ENCODE results near the gene ARHGAP44. TPM values are rescaled to one million over a fixed set of nuclear protein-coding genes. Genes with fewer than 3 reads are reported as not detected.

ARHGAP44 gene
- total and polyA plus RNA-seq, 9 of the 15 experiments (the other 6 are each of a cell fraction or from before 2014, with no cell fraction given), result 0.01 to 0.68 (median 0.07) TPM; not detected in 1

DNA sequence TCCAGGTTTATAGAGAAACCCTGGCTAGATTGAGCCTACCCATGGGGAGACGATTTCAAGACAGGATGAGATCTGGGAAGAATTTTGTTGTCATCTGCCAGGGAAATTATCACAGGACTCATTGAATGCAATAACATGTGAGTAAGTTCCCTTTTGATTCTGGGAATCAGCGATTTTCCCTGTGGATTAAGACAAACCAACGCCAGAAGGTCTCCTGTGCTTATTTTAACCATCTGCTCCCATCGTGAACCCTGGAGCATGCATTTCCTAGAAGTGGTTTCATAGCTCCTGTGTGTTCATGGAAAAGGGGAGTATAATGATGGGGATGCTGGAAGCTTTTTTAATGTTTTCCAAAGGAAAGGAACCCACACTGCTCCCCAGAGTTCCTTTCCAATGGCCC is 21.0 kb upstream of the ARHGAP44 start (continued):
- TF ChIP-seq NEUROD1 (IDR thresholded peaks at IDR 0.05; ENCODE audit: borderline replicate concordance, low read depth, low read length, partially characterized antibody) (no peak), MYBL2 (IDR thresholded peaks at IDR 0.05; ENCODE audit: low read depth) (no peak), MYBL2 (CRISPR knock-in tag; IDR thresholded peaks at IDR 0.05; ENCODE audit: borderline replicate concordance) (no peak), FOSL1 (tag; conservative IDR thresholded peaks at IDR 0.05) (no peak), ZNF77 (CRISPR knock-in tag; IDR thresholded peaks at IDR 0.05) (no peak)
- TF ChIP-seq, protein P1, sequence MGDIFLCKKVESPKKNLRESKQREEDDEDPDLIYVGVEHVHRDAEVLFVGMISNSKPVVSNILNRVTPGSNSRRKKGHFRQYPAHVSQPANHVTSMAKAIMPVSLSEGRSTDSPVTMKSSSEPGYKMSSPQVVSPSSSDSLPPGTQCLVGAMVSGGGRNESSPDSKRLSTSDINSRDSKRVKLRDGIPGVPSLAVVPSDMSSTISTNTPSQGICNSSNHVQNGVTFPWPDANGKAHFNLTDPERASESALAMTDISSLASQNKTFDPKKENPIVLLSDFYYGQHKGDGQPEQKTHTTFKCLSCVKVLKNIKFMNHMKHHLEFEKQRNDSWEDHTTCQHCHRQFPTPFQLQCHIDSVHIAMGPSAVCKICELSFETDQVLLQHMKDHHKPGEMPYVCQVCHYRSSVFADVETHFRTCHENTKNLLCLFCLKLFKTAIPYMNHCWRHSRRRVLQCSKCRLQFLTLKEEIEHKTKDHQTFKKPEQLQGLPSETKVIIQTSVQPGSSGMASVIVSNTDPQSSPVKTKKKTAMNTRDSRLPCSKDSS (IDR thresholded peaks at IDR 0.05; ENCODE audit: low read depth, partially characterized antibody), result no peak

DNA sequence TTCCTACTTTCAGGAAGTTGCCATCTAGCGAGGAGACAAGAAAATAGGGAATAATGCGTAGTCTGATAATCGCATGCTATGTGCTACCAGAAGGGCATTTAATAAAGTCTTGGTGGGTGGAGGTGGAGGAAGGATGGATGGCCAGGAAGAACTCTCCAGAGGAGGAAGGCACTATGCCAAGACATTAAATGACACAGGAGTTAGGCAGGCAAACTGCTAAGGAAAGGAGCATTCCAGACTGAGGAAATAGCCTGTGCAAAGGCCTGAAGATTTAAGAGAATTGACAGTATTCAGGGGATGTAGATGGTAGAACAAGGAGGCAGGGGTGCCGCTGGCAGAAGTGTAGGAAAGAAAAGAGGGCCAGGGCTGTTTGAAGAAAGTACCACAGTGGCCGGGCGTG is 19.3 kb upstream of the ARHGAP44 start:
- no peak overlapping the region for H3K9ac ChIP-seq (ENCODE audit: insufficient read depth in 1 of 2, low read depth in 2 of 2, low read length in 2 of 2)
- no peak overlapping the region for H2AFZ ChIP-seq (ENCODE audit: low read depth, low read length)
- CTCF ChIA-PET (ENCODE audit: low intra/inter-chr PET ratio), result no interaction called here
- H3K4me2 ChIP-seq (ENCODE audit: insufficient read depth, low read length), result no peak overlapping the region
- in situ Hi-C loops (cut with MboI), result no loop called here
- no peak overlapping the region for H3K4me3 ChIP-seq
- intact Hi-C loops (cut with micrococcal nuclease), result no loop called here
- H3K79me2 ChIP-seq (ENCODE audit: control insufficient read depth, insufficient read depth, low read length), result no peaks in the 10 kb centered on the region
- no peak for DNase-seq (ENCODE audit: extremely low read depth in 1 of 4, low spot score in 3 of 4)
- WGBS (ENCODE audit: insufficient coverage, low coverage, missing lambda C conversion rate), result 0% methylated on average over 6 of the region's 6 CpGs
- H3K36me3 ChIP-seq (ENCODE audit: control insufficient read depth, insufficient read depth, low read length), result no peaks in the 10 kb centered on the region
- POLR2A ChIA-PET, result no interaction called here
- ATAC-seq, result no peak
- H4K20me1 ChIP-seq (replicated peaks; ENCODE audit: control insufficient read depth, insufficient read depth, low read length), result no peaks in the 10 kb centered on the region
- no peaks in the 10 kb centered on the region for H3K9me1 ChIP-seq (ENCODE audit: control insufficient read depth, insufficient read depth, low read length)
- no peaks in the 10 kb centered on the region for H3K9me3 ChIP-seq (replicated peaks; ENCODE audit: control insufficient read depth, insufficient read depth, low read depth, low read length)
- H3K27ac ChIP-seq (ENCODE audit: extremely low read depth, low read depth, low read length), result no peak overlapping the region
- no peak for FAIRE-seq
- no peaks in the 10 kb centered on the region for H3K4me1 ChIP-seq (replicated peaks in 1 of 2; ENCODE audit: control insufficient read depth in 2 of 2, insufficient read depth in 2 of 2, low read length in 2 of 2)
- H3K27me3 ChIP-seq (ENCODE audit: control insufficient read depth in 2 of 2, insufficient read depth in 2 of 2, low read length in 2 of 2), result 0 out of 5 replicates have a peak, but pooled peaks cover 0 to 4% of the 10 kb centered on the region in 2 experiments
- no TSS peak for BruUV-seq (replicated peaks)
- TF ChIP-seq SP2 (IDR thresholded peaks at IDR 0.05; ENCODE audit: extremely low read depth, low read depth, low read length, poor library complexity, severe bottlenecking) (no peak), ZC3H11A (IDR thresholded peaks at IDR 0.05; ENCODE audit: low read depth, low read length) (no peak), PHF21A (IDR thresholded peaks at IDR 0.05; ENCODE audit: borderline replicate concordance, low read depth) (no peak), CHD1 (IDR thresholded peaks at IDR 0.05; ENCODE audit: low read length) (no peak), E2F4 (CRISPR knock-in tag; IDR thresholded peaks at IDR 0.05; ENCODE audit: low read depth) (no peak)

Data from K562 (cell line).